ENCODE data around the gene CECR2. TPM values are rescaled to one million over a fixed set of nuclear protein-coding genes. Genes with fewer than 3 reads are reported as not detected.

Gene CECR2
- total and polyA plus RNA-seq, 2 experiments from 2014 or later: 4.6 to 32.3 TPM

DNA sequence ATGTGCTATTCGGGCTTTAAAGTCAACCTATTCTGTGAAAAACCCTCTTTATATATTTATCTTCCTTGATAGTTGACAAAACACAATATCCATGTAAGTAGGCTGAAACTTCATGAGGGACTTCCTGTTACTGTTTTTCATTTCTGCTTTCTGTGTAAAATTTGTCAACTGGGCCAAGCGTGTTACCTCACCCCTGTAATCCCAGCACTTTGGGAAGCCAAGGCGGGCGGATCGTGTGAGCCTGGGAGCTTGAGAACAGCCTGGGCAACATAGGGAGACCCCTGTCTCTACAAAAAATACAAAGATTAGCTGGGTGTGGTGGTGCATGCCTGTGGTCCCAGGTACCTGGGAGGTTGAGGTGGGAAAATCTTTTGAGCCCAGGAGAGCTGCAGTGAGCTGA is 127.6 kb downstream of the CECR2 start:
- no peak overlapping the region for H3K4me3 ChIP-seq
- H3K36me3 ChIP-seq: peaks cover 4% of the 10 kb centered on the region
- H3K9me3 ChIP-seq (ENCODE audit: low read depth): no peaks in the 10 kb centered on the region
- H3K27ac ChIP-seq: no peak overlapping the region
- TF ChIP-seq, protein P1, sequence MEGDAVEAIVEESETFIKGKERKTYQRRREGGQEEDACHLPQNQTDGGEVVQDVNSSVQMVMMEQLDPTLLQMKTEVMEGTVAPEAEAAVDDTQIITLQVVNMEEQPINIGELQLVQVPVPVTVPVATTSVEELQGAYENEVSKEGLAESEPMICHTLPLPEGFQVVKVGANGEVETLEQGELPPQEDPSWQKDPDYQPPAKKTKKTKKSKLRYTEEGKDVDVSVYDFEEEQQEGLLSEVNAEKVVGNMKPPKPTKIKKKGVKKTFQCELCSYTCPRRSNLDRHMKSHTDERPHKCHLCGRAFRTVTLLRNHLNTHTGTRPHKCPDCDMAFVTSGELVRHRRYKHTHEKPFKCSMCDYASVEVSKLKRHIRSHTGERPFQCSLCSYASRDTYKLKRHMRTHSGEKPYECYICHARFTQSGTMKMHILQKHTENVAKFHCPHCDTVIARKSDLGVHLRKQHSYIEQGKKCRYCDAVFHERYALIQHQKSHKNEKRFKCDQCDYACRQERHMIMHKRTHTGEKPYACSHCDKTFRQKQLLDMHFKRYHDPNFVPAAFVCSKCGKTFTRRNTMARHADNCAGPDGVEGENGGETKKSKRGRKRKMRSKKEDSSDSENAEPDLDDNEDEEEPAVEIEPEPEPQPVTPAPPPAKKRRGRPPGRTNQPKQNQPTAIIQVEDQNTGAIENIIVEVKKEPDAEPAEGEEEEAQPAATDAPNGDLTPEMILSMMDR (IDR thresholded peaks at IDR 0.05; ENCODE audit: low read depth, low read length): no peak
- H3K4me1 ChIP-seq (ENCODE audit: low read depth): peaks cover 13% of the 10 kb centered on the region
- DNase-seq (ENCODE audit: low read depth in 1 of 2, low spot score in 1 of 2): no peak
- no peaks in the 10 kb centered on the region for H3K27me3 ChIP-seq

DNA sequence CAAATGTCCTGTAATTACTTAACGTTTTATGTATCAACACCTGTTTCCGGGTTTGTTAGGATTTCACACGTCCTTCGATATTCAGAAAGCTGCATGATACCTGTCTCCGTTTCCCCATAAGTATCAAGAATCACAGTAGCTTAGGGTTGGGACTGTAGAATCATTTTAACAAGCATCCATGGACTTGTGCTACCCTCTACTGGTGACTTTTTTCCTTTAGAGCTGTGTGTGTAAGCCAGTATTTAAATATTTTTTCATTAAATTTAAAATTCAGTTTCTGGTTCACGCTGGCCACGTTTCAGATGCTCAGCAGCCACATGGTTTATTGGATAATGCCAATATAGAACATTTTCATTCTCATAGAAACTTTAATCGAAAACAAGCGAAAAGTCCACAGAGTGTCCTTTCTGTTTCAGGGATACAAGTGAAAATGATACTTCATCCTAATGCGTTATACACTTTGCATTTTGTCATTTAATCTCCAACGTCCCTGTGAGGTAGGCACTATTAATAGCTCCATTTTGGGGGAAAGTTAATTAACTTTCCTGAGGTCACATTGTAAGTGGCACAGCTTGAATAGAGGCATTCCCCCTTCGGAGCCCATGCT is 132.5 kb downstream of the CECR2 start:
- Histone ChIP-seq H3K36me3 (peaks cover 29% of the 10 kb centered on the region), H3K4me1 (ENCODE audit: low read depth) (no peaks in the 10 kb centered on the region), H3K4me3 (no peak overlapping the region), H3K27ac (peak overlapping the region; percentile 6), H3K27me3 (no peaks in the 10 kb centered on the region), H3K9me3 (ENCODE audit: low read depth) (no peaks in the 10 kb centered on the region)
- peak; percentile 69 to 85 for DNase-seq (ENCODE audit: low read depth in 1 of 2, low spot score in 1 of 2)
- TF ChIP-seq, protein P1 (IDR thresholded peaks at IDR 0.05; ENCODE audit: low read depth, low read length): peak; percentile 63

DNA sequence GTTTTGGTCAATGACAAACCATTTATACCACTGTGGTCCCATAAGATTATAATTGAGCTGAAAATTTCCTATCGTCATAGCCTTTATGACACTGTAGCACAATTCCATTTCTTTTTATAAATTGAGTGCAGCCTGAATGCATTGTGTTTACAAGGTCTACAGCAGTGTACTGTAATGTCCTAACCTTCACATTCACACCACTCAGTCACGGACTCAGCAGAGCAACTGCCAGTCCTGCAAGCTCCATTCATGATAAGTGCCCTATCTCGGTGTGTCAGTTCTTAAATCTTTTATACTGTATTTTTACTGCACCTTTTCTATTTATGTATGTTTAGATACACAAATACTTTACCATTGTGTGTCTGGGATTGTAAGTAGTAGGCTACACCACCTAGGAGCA is 138.8 kb downstream of the CECR2 start:
- H3K36me3 ChIP-seq: peaks cover 45% of the 10 kb centered on the region
- no peak overlapping the region for H3K4me3 ChIP-seq
- H3K9me3 ChIP-seq (ENCODE audit: low read depth): no peaks in the 10 kb centered on the region
- H3K27ac ChIP-seq: no peak overlapping the region
- no peaks in the 10 kb centered on the region for H3K4me1 ChIP-seq (ENCODE audit: low read depth)
- TF ChIP-seq, protein P1 (IDR thresholded peaks at IDR 0.05; ENCODE audit: low read depth, low read length): no peak
- H3K27me3 ChIP-seq: no peaks in the 10 kb centered on the region
- no peak for DNase-seq (ENCODE audit: low read depth in 1 of 2, low spot score in 1 of 2)

DNA sequence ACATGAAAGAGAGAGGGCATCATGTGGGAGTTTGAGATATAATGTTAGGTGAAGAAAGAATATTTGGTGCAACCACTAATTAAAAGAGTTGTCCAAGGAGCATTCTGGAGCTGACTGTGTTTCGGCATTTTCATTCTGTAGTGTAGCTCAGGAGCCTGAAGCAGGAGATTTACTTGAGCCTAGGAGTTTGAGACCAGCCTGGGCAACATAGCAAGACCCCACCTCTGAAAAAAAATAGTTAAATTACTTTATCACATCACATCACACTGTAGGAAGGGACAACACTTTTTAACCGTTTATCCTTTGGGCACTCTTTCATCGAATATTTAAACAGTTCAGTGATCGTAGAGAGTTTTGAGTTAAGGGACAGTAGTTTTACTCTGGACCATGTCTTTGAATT is 143.7 kb downstream of the CECR2 start:
- Histone ChIP-seq H3K27ac (peak overlapping the region; percentile 78), H3K36me3 (peaks cover 16% of the 10 kb centered on the region), H3K9me3 (ENCODE audit: low read depth) (no peaks in the 10 kb centered on the region), H3K4me3 (no peak overlapping the region), H3K4me1 (ENCODE audit: low read depth) (peaks cover 12% of the 10 kb centered on the region), H3K27me3 (no peaks in the 10 kb centered on the region)
- DNase-seq (ENCODE audit: low read depth in 1 of 2, low spot score in 1 of 2): no peak
- TF ChIP-seq, protein P1 (IDR thresholded peaks at IDR 0.05; ENCODE audit: low read depth, low read length): no peak

DNA sequence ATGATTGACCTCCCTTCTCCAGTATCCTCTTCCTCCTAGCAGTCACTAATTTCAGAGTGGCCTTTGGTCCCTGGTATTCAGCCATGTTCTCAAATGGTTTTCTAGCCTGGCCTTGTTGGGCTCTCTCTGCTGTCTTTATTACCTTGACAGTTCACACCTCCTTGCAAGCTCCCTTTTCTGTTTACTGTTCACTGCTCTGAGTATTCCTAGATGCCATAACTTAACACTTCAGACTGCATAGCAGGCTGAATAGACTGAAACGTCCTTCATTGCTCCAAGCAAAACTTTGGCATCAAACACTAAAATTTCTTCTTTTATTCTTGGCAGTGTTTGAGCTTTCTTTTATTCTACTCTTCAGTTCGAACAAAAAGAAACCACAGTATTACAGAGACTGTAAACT is 144.4 kb downstream of the CECR2 start:
- Histone ChIP-seq H3K9me3 (ENCODE audit: low read depth) (no peaks in the 10 kb centered on the region), H3K4me1 (ENCODE audit: low read depth) (peaks cover 12% of the 10 kb centered on the region), H3K36me3 (peaks cover 11% of the 10 kb centered on the region), H3K27me3 (no peaks in the 10 kb centered on the region), H3K27ac (peak overlapping the region; percentile 78), H3K4me3 (no peak overlapping the region)
- TF ChIP-seq, protein P1 (IDR thresholded peaks at IDR 0.05; ENCODE audit: low read depth, low read length): no peak
- DNase-seq (ENCODE audit: low read depth in 1 of 2, low spot score in 1 of 2): no peak

Data from cardiac muscle cell (in vitro differentiated cells and primary cell).